Stimulated activated CD4-positive, alpha-beta T cell treated with anti-CD3 and anti-CD28 coated beads, Interleukin-12 subunit alpha, Interleukin-12 subunit beta, amount 100 ng/mL, for 48 hours (primary cell): ENCODE results near the gene PLTP.

ENCODE experiments used
- DNase-seq, 3 donors: peaks; one replicate each; pipeline ENCODE4 v3.0.0-alpha.2; 2020; ENCODE audit warnings: low read depth in 2 of 3, low spot score in 1 of 3

Gene PLTP

GRCh38 chr20:45850926-45851325 lies 61.0 kb downstream of the PLTP start:
- DNase-seq, result no peak

- no peak for DNase-seq
Measured at GRCh38 chr20:45850238-45850637, 61.7 kb downstream of the PLTP start.

GRCh38 chr20:45848969-45849582 lies 62.9 kb downstream of the PLTP start:
- no peak for DNase-seq
